Peyer's patch (tissue), 4 donors: ENCODE data around the gene SUPT20HL2.

Experiments used
- CTCF ChIP-seq, 6 experiments: fragments of 450-650 bp in 4 of 6; fragments of 200-600 bp in 2 of 6; sonication (generic) in 1 of 6; IDR thresholded peaks; one replicate each; pipeline ENCODE4 v1.5.1; 2017 to 2019; ENCODE audit warnings: antibody characterized with exemption in 6 of 6, mild to moderate bottlenecking in 3 of 6, moderate library complexity in 1 of 6
- POLR2A ChIP-seq, 2 donors: fragments of 450-650 bp; IDR thresholded peaks; one replicate each; pipeline ENCODE4 v1.5.1; 2017; ENCODE audit warnings: antibody characterized with exemption in 2 of 2, mild to moderate bottlenecking in 2 of 2, moderate library complexity in 2 of 2

- no peak for TF ChIP-seq POLR2A (IDR thresholded peaks at IDR 0.05)
- TF ChIP-seq CTCF (IDR thresholded peaks at IDR 0.05): no peak
These were observed 26.0 kb upstream of the SUPT20HL2 start for GRCh38 chrX:24339911-24340310.
